GM19438 (cell line): ENCODE data around the gene FOXE3.

Experiments used
- ATAC-seq: cut with Tn5 transposase; IDR thresholded peaks from one replicate; pipeline ENCODE4 v1.9.1; 2021; ENCODE audit warnings: low read depth; ENCODE audit not compliant: unreplicated experiment

The FOXE3 gene

DNA sequence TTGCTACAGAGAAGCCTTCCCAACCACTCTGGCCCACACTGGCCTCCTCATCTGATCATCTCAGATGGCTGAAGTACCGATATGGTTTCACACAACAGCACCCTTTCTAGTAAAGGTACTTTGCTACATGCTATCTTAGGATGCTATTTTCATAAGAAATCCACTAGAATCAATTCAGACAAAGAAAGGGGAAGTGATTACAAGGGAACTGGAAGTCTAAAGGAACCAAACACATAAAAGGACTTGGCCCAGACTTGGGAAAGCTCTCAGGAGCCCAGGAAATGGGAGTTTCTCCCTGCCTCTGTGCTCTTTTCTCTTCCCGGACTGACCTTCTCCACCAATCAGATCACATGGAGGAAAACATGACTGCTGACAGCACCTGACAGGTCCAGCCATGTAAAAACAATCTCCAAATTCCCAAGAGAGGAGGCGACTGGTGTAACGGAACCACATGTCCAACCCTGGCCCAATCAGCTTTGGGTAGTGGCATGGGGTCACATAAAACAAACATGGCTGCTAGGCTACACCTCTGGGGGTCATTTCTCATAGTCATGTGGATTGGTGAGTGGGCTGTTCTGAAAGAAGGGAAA is 12.7 kb upstream of the FOXE3 start:
- no peak for ATAC-seq

DNA sequence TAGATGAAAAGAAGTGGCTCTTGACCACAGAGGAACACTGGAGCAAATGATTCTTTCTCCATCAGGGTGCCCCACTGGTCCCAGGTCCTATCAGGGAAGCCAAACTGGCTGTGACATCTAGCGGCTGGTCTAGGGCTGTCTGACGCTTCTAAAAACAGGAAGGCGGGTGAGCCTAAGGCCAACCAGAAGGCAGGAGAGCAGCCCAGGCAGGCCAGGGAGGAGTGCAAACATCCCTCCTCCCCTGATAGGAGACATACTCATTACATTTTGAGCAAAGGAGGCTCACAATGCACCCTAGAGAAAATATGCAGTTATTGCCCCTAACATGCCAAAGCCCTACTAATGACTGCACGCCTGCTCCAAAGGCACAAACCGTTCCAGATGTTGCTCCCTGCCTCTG is 10.4 kb upstream of the FOXE3 start:
- no peak for ATAC-seq

DNA sequence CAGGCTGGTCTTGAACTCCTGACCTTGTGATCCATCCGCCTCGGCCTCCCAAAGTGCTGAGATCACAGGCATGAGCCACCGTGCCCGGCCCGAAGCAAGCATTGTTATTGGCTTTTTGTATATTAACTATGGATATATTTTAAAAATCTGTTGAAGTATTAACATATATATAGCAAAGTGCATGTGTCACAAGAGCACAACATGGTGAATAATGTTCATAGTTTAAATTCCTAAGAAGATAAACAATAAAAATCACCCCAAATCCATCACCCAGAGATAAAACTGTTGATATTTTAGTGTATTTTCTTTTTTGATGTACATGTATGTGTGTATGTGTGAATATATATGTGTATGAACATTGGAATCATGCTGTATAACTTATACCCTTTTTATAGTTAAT is 9.1 kb upstream of the FOXE3 start:
- ATAC-seq, result no peak

GRCh38 chr1:47407481-47407880 is 8.6 kb upstream of the FOXE3 start:
- ATAC-seq, result no peak

DNA sequence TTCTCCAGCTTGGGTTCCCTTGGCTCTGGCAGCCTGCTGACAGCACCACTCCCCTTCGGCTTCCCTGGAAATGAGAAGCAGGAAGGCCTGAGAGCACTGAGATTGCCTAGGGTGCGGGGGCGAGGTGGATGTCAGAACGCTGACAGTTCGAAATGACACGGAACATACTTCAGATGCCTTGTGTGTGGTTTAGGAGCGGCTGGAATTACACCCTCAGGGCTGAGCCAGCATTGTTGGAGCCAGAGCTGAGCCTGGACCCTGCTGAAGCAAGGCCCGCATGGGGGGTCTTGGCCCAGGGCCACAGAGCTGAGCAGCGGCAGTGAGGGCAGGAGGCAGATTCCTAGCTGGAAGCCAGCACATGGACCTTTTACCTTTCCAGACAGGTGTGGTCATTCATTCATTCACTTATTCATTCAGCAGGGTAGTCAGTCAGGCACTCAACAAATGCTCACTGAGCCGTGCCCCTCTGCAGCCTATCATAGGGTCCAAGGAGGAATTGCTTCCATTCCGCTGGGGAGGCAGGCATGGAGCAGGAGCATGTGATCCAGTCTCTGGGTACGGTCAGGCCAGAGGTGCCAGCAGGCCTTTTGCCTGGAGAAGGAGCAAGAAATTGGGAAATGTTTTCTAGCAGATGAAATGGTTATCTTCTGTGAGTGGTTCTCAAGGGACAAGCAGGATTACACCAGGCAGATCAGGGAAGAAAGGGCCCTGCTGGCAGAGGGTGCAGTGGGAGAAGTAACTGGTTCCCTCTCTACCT is 6.6 kb upstream of the FOXE3 start:
- no peak for ATAC-seq

- ATAC-seq, result no peak
These were observed 6.0 kb upstream of the FOXE3 start for GRCh38 chr1:47410068-47410455.

GRCh38 chr1:47411436-47411835 is 4.6 kb upstream of the FOXE3 start:
- ATAC-seq, result no peak

DNA sequence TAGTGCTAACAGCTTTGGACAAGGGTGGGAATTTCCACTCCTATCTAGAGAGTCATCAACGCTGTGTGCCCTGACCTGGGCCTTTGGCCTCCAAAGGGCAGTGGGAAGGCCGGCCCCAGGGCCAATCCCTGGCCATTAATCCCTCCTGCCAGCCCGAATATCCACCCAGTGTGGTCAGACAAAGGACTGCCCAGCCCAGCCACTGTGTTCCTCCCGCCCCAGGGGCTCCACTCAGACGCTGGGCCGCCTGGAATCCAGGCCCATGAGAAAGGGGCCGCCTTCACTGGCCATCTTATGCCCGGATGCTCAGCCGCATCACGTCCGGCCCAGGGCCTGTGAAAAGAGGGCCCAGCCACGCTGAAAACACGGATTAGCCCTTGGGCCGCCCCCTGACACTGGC is 3.6 kb upstream of the FOXE3 start:
- ATAC-seq, result no peak

DNA sequence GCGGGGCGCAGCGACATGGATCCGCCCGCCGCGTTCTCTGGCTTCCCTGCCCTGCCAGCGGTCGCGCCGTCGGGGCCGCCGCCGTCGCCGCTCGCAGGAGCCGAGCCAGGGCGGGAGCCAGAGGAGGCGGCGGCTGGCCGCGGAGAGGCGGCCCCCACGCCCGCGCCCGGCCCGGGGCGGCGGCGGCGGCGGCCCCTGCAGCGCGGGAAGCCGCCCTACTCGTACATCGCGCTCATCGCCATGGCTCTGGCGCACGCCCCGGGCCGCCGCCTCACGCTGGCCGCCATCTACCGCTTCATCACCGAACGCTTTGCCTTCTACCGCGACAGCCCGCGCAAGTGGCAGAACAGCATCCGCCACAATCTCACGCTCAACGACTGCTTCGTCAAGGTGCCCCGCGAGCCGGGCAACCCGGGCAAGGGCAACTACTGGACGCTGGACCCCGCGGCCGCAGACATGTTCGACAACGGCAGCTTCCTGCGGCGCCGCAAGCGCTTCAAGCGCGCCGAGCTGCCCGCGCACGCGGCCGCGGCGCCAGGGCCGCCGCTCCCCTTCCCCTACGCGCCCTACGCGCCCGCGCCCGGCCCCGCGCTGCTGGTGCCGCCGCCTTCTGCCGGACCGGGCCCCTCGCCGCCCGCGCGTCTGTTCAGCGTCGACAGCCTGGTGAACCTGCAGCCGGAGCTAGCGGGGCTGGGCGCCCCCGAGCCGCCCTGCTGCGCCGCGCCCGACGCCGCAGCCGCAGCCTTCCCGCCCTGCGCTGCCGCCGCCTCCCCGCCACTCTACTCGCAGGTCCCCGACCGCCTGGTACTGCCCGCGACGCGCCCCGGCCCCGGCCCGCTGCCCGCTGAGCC is 459 bp downstream of the FOXE3 start:
- ATAC-seq, result no peak

- no peak for ATAC-seq
These were observed 1.3 kb downstream of the FOXE3 start for GRCh38 chr1:47417170-47418044.

DNA sequence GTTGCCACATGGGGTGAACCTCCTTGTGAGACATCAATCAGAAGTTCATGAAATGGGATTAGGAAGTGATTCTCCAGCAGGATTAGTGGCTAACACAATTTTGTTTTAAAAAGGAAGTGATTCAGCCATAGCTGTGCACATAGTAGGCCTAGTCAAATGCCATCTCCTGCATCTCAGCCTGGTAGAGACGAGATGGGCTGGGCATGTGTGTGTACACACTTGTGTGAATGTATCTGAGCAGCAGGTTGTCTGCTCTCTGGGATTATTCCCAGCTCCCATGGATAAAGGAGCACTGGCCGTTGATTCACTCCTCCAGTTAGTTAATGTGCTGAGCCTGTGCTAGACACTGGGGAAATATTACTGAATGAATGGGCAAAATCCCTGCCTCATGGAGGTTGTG is 2.0 kb downstream of the FOXE3 start:
- no peak for ATAC-seq

DNA sequence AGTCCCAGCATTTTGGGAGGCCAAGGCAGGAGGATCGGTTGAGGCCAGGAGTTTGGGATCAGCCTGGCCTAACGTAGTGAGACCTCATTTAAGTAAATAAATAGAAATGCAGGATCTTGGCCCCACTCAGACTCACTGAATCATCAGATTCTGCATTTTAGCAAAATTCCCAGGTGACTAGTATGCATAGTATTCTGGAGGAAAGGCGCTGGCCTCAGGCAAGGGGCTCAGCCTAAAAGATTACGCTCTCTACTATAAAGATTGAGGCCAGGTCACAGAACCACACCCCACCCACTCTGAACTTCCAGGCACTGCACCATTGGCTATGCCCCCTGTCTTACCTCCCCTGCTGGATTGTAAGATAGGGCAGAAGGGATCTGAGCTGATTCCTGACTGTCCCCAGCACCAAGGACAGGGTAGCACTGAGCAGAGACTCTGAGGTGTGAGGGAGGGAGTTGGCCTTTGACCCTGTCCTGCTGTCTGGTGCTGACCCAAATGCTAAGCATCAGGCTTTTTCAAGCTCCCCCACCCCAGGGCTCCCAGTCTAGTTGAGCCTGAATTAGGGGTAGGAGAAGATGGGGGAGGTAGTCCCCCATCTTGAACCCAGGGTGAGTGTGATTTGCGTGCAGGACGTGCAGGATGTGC is 2.7 kb downstream of the FOXE3 start:
- no peak for ATAC-seq

DNA sequence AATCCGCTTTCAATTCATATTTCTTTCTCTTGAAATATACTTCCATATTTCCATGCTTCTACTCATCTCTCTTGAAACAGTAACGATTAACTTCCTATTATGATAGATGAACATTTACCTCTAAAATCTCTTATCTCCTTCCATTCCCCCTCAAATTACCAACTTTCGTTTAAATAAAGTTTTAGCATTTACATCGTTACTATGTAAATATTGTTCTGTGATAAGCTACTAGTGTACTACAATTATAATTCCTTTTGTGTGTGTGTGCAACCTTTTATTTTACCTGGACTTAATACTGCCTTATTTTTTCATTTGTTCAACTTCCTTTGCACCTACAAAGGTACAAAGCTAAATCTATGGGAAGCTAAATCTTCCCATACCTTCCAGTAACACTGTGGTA is 4.5 kb downstream of the FOXE3 start:
- ATAC-seq, result no peak

DNA sequence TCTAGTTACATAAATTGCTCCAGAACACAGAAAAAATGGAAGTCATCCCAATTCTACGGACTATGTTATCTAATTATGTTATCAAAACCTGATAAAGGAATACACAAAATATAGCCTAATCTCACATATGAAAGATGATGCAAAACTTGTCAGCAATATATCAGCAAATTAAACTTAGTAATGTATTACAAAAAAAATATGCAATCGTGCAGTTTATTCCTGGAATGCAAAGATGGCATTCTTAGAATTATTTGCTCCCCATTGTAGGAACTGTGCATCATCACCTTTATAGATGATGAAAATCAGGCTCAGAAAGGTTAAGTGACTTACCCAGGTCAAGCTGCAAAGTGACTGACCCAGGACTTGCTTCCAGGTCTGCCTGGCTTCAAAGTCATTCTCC is 7.8 kb downstream of the FOXE3 start:
- no peak for ATAC-seq

DNA sequence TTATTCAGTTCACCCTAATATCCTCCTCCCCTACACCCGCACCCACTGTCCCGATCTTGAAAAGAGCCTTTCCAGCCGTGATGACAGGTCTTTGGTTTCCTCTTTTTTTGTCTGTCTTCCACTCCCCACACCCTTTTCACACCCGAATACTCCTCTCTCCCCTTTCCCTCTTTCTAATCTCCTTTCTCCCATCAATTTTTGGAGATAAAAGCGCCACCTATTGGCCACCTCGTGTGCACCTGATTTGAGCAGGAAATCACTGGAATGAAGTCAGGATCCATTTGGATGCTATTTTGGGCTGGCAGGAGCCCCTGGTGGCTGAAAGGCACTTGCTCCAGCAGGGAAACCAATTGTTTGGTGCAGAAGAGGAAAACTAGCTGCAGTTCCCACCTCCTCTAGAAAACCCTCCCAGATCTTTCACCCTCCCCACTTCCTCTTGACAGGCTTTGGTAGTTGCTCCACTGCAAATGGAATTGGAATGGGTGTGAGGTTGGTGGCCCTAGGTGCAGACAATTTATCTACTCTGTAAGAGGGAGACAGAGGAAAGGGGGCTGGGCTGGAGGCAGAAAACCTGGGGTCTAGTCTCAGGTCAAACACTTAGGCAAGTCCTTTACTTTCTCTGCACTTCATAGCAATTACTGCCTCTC is 8.4 kb downstream of the FOXE3 start:
- no peak for ATAC-seq

GRCh38 chr1:47431534-47431933 is 15.4 kb downstream of the FOXE3 start:
- ATAC-seq, result no peak

GRCh38 chr1:47432071-47433036 is 16.3 kb downstream of the FOXE3 start:
- peak; percentile 47 for ATAC-seq

DNA sequence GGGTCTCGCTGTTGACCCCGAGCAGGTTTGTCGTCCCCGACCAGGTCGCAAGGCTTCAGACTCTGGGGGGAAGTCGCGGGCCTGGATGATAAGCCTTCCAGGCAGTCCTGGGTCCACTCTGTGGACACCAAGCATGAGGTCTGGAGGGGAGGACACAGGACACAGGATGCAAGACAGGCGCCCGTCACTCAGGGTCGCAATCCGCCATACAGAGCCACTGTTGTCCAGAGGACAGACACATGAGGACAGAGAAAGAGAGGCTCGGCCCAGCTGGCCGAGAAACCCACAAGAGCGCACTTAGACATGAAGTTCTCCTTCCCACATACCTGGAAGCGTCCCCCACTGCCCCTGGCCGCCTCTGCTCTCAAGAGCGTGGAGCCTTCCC is 16.9 kb downstream of the FOXE3 start:
- ATAC-seq, result no peak
